ENCODE measurements around the gene PSMD1.
A peak's percentile ranks its signal among the peaks of the same experiment; 100 is the strongest.

PSMD1 gene

GRCh38 chr2:231036578-231037106 is 20.0 kb upstream of the PSMD1 start:
- H3K27me3 ChIP-seq (ENCODE audit: insufficient read depth, low read length): peaks cover 70% of the 10 kb centered on the region
- WGBS: 72% methylated on average over 10 of the region's 12 CpGs

DNA sequence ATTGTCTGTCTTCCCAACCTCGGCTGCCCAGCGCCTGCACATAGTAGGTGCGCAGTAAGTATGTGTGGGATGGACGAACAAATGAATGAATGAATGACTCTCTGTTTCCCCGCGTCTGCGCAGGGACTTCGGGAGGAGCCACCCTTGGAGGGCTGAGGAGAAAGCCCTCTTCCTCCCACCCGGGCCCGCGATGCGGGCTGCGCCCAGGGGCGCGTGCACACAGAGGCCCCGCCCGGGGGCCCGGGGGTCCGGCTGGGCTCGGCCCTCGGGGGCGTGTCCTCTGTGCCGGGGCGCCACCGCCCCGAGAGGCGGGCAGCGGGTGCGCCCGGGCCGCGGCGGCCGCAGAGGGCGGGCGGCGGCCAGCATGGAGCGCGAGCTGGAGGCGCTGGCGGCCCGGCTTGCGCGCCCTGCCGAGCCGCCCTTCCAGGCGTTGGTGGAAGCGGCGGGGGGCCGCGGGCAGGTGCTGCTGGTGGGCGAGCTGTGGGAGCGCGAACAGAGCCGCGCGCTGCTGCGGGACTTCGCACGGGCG is 19.4 kb upstream of the PSMD1 start, which contains the start of gene C2orf72:
TSS of gene C2orf72 (plus strand) at position 322 of the 529 bp plus-strand sequence. CDS start at position 365, 43 bp downstream.
- Histone ChIP-seq H3K36me3 (ENCODE audit: insufficient read depth, low read length) (no peaks in the 10 kb centered on the region), H3K9me3 (ENCODE audit: insufficient read depth, low read depth, low read length) (no peaks in the 10 kb centered on the region), H3K4me1 (ENCODE audit: insufficient read depth, low read length) (peaks cover 3% of the 10 kb centered on the region; the same call in 1 of the 2 replicates), H3K27me3 (ENCODE audit: insufficient read depth, low read length) (peaks cover 72% of the 10 kb centered on the region), H3K27ac (ENCODE audit: low read depth, low read length) (no peak within 1 kb of the TSS), H3K9ac (ENCODE audit: low read depth, low read length) (no peak within 1 kb of the TSS), H3K4me3 (ENCODE audit: low read length) (peak within 1 kb of the TSS; percentile 58)
- WGBS: 2% methylated on average over 61 of the region's 61 CpGs

More at GRCh38 chr2:231036578-231037106, 20.0 kb upstream of the PSMD1 start:
- H3K9ac ChIP-seq (ENCODE audit: low read depth, low read length): no peak overlapping the region
- H3K4me3 ChIP-seq (ENCODE audit: low read length): no peak overlapping the region
- no peaks in the 10 kb centered on the region for H3K36me3 ChIP-seq (ENCODE audit: insufficient read depth, low read length)
- peaks cover 3% of the 10 kb centered on the region; the same call in 1 of the 2 replicates for H3K4me1 ChIP-seq (ENCODE audit: insufficient read depth, low read length)
- H3K9me3 ChIP-seq (ENCODE audit: insufficient read depth, low read depth, low read length): no peaks in the 10 kb centered on the region
- no peak overlapping the region for H3K27ac ChIP-seq (ENCODE audit: low read depth, low read length)

GRCh38 chr2:231037731-231038482 is 18.8 kb upstream of the PSMD1 start:
- under 1% methylated on average over 104 of the region's 104 CpGs for WGBS
- Histone ChIP-seq H3K27me3 (ENCODE audit: insufficient read depth, low read length) (peaks cover 73% of the 10 kb centered on the region), H3K9ac (ENCODE audit: low read depth, low read length) (no peak overlapping the region), H3K9me3 (ENCODE audit: insufficient read depth, low read depth, low read length) (no peaks in the 10 kb centered on the region), H3K4me3 (ENCODE audit: low read length) (peak overlapping the region; percentile 58), H3K27ac (ENCODE audit: low read depth, low read length) (no peak overlapping the region), H3K36me3 (ENCODE audit: insufficient read depth, low read length) (no peaks in the 10 kb centered on the region), H3K4me1 (ENCODE audit: insufficient read depth, low read length) (peaks cover 3% of the 10 kb centered on the region; the same call in 1 of the 2 replicates)

DNA sequence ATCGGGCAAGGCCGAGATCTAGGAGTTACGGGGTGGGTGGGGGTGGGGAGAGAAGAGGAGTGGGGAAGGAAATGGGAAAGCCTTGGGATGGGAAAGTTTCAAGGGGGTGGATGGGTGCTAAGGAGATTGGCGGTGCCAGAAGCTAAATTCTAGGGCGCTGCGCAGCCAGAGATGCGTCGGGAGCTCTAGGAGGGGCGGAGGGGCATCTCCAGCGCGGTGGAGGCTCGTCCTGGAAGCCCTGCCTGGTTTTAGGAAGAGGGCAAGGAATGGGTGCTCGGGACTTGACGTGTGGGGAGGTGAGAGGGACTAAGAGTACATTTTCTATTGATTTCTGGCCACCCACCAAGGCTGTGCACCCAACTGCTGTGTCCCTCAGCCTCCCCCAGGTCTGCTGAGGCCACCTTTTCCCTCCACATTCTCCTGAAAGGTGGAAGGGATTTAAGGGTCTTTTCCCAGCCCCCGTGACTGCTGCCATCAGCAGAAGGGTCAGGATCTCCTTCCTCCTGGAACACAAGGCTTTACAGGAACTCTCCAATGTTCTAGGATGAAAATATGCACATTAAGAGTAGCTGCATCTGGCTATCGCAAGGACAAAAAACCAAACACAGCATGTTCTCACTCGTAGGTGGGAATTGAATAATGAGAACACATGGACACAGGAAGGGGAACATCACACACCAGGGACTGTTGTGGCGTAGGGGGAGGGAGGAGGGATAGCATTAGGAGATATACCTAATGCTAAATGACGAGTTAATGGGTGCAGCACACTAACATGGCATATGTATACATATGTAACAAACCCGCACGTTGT is 18.0 kb upstream of the PSMD1 start:
- peak overlapping the region; percentile 58 for H3K4me3 ChIP-seq (ENCODE audit: low read length)
- 22% methylated on average over 18 of the region's 21 CpGs for WGBS
- H3K9ac ChIP-seq (ENCODE audit: low read depth, low read length): no peak overlapping the region
- no peaks in the 10 kb centered on the region for H3K9me3 ChIP-seq (ENCODE audit: insufficient read depth, low read depth, low read length)
- no peak overlapping the region for H3K27ac ChIP-seq (ENCODE audit: low read depth, low read length)
- H3K27me3 ChIP-seq (ENCODE audit: insufficient read depth, low read length): peaks cover 73% of the 10 kb centered on the region
- no peaks in the 10 kb centered on the region for H3K36me3 ChIP-seq (ENCODE audit: insufficient read depth, low read length)
- H3K4me1 ChIP-seq (ENCODE audit: insufficient read depth, low read length): peaks cover 3% of the 10 kb centered on the region; the same call in 1 of the 2 replicates

- WGBS: 91% methylated on average over 4 of the region's 6 CpGs
- H3K9ac ChIP-seq (ENCODE audit: low read depth, low read length): no peak overlapping the region
- H3K27ac ChIP-seq (ENCODE audit: low read depth, low read length): no peak overlapping the region
- no peaks in the 10 kb centered on the region for H3K36me3 ChIP-seq (ENCODE audit: insufficient read depth, low read length)
- no peak overlapping the region for H3K4me3 ChIP-seq (ENCODE audit: low read length)
- H3K9me3 ChIP-seq (ENCODE audit: insufficient read depth, low read depth, low read length): no peaks in the 10 kb centered on the region
- peaks cover 68% of the 10 kb centered on the region for H3K27me3 ChIP-seq (ENCODE audit: insufficient read depth, low read length)
- H3K4me1 ChIP-seq (ENCODE audit: insufficient read depth, low read length): peaks cover 3% of the 10 kb centered on the region; the same call in 1 of the 2 replicates
Observed at GRCh38 chr2:231039294-231039664, 17.4 kb upstream of the PSMD1 start.

DNA sequence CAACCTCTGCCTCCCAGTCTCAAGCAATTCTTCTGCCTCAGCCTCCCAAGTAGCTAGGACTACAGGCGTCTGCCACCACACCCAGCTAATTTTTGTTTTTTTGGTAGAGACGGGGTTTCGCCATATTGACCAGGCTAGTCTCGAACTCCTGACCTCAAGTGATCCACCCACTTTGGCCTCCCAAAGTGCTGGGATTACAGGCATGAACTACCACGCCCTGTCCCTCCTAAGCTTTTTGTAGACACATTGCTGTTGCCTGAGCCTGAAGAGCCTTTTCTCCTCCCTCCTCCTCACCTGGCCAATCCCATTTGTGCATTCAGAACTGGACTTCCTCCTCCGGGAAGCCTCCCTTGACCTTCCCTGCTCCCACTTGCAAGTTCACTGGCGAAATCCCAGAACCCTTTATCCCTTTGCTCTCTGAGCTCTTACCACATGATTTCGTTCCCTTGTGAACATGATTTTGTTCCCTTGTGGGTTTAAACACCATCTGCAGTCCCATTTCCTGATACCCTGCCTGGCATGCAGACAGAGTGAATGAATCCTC is 16.8 kb upstream of the PSMD1 start:
- peaks cover 62% of the 10 kb centered on the region for H3K27me3 ChIP-seq (ENCODE audit: insufficient read depth, low read length)
- WGBS: 86% methylated on average over 8 of the region's 8 CpGs
- H3K4me3 ChIP-seq (ENCODE audit: low read length): no peak overlapping the region
- H3K27ac ChIP-seq (ENCODE audit: low read depth, low read length): no peak overlapping the region
- no peak overlapping the region for H3K9ac ChIP-seq (ENCODE audit: low read depth, low read length)
- no peaks in the 10 kb centered on the region for H3K36me3 ChIP-seq (ENCODE audit: insufficient read depth, low read length)
- H3K9me3 ChIP-seq (ENCODE audit: insufficient read depth, low read depth, low read length): no peaks in the 10 kb centered on the region
- peaks cover 3% of the 10 kb centered on the region; the same call in 1 of the 2 replicates for H3K4me1 ChIP-seq (ENCODE audit: insufficient read depth, low read length)

- Histone ChIP-seq H3K9ac (ENCODE audit: low read depth, low read length) (no peak overlapping the region), H3K27ac (ENCODE audit: low read depth, low read length) (no peak overlapping the region), H3K36me3 (ENCODE audit: insufficient read depth, low read length) (no peaks in the 10 kb centered on the region), H3K4me3 (ENCODE audit: low read length) (no peak overlapping the region), H3K9me3 (ENCODE audit: insufficient read depth, low read depth, low read length) (no peaks in the 10 kb centered on the region), H3K4me1 (ENCODE audit: insufficient read depth, low read length) (peaks cover 3% of the 10 kb centered on the region; the same call in 1 of the 2 replicates), H3K27me3 (ENCODE audit: insufficient read depth, low read length) (peaks cover 50% of the 10 kb centered on the region)
- 81% methylated on average over 8 of the region's 8 CpGs for WGBS
Observed at GRCh38 chr2:231041061-231041689, 15.5 kb upstream of the PSMD1 start.

- Histone ChIP-seq H3K4me3 (ENCODE audit: low read length) (no peak overlapping the region), H3K9me3 (ENCODE audit: insufficient read depth, low read depth, low read length) (no peaks in the 10 kb centered on the region), H3K4me1 (ENCODE audit: insufficient read depth, low read length) (peaks cover under 1% of the 10 kb centered on the region; the same call in 1 of the 2 replicates), H3K36me3 (ENCODE audit: insufficient read depth, low read length) (no peaks in the 10 kb centered on the region), H3K27me3 (ENCODE audit: insufficient read depth, low read length) (peaks cover 25% of the 10 kb centered on the region), H3K27ac (ENCODE audit: low read depth, low read length) (no peak overlapping the region), H3K9ac (ENCODE audit: low read depth, low read length) (no peak overlapping the region)
- 92% methylated on average over 4 of the region's 4 CpGs for WGBS
Observed at GRCh38 chr2:231043796-231044195, 12.9 kb upstream of the PSMD1 start.

- H3K4me1 ChIP-seq (ENCODE audit: insufficient read depth, low read length): no peaks in the 10 kb centered on the region
- no peak overlapping the region for H3K4me3 ChIP-seq (ENCODE audit: low read length)
- H3K36me3 ChIP-seq (ENCODE audit: insufficient read depth, low read length): no peaks in the 10 kb centered on the region
- no peak overlapping the region for H3K27ac ChIP-seq (ENCODE audit: low read depth, low read length)
- 91% methylated on average over 5 of the region's 5 CpGs for WGBS
- H3K9ac ChIP-seq (ENCODE audit: low read depth, low read length): no peak overlapping the region
- no peaks in the 10 kb centered on the region for H3K9me3 ChIP-seq (ENCODE audit: insufficient read depth, low read depth, low read length)
- peaks cover 17% of the 10 kb centered on the region for H3K27me3 ChIP-seq (ENCODE audit: insufficient read depth, low read length)
Observed at GRCh38 chr2:231046916-231047273, 9.8 kb upstream of the PSMD1 start.

DNA sequence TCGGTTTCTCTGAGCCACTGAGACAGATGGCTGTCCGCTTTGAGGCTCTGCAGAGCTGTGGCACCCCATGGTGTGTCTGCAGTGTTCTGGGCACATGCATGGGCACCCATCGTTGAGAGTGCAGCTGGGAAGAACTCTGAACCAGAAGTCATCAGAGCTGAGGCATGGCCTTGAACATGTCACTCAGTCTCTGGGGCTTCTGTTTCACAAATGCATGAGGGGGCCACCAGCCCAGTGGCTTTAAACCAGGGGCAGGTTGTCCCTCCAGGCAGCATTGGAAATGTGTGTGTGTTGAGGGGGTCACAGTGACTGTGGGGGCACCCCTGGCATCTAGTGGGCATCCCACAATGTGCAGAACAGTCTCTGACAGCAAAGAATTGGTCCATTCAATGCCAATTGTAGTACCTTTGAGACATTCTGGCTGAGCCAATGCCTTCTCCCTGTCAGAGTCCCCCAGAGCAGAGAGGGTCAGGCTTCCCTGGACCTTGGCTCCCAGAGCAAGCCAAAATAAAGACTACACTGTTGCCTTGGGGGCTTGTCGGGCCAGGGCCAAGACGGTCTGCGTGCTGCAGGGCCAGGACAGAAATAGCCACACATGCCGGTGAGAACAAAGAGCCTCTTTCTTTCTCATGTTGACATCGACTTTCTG is 9.3 kb upstream of the PSMD1 start:
- no peaks in the 10 kb centered on the region for H3K9me3 ChIP-seq (ENCODE audit: insufficient read depth, low read depth, low read length)
- peaks cover 20% of the 10 kb centered on the region for H3K27me3 ChIP-seq (ENCODE audit: insufficient read depth, low read length)
- no peak overlapping the region for H3K9ac ChIP-seq (ENCODE audit: low read depth, low read length)
- no peaks in the 10 kb centered on the region for H3K4me1 ChIP-seq (ENCODE audit: insufficient read depth, low read length)
- H3K4me3 ChIP-seq (ENCODE audit: low read length): no peak overlapping the region
- no peaks in the 10 kb centered on the region for H3K36me3 ChIP-seq (ENCODE audit: insufficient read depth, low read length)
- WGBS: 89% methylated on average over 8 of the region's 8 CpGs
- H3K27ac ChIP-seq (ENCODE audit: low read depth, low read length): no peak overlapping the region

Measured in HUES64 (cell line).